Measurements from ENCODE around the gene KDM6B. TPM values are rescaled to one million over a fixed set of nuclear protein-coding genes. Genes with fewer than 3 reads are reported as not detected.

The KDM6B gene
- total and polyA plus RNA-seq, 9 donors, result 9.1 to 80.8 (median 53.5) TPM

DNA sequence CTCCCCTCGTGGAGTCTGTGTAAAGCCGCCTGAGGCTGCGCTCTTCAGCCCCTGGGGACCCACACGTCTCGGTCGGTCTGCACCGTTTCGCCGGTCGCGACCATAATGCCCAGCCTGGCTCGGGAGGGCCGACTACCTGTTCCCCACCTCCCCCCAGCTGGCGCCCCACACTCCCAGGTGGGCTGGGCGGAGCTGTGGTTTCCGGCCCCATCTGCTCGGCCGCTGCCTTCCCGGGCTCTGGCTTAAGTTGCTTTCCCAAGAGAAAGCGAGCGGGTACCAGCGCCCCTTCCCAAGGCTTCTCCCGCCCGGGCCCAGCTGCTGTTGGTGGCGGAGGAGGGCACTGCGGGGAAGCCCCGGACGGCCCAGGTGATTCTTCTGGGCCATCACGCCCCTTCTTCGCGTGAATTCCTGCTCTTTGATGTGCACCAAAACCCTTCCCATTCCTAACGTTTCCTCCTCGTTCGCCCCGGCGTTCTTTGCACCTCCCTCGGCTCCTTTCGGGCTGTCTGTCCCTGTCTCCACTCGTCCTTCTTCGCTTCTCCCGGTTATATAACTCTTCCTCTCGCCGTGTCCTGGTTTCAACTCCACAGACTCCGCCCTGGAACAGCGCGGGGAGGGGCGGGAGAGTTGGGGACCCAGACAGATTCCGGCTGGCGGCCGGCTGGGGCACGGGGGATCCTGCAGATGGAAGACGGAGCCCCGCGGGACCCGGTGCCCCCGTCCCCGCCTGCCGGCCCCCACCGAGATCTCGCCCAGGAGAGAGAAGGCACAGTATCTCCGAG, 2.0 kb downstream of the KDM6B start:
- intact Hi-C loops (cut with DNase I), result loop anchor here in 2 of 4 donors (2.0 to 10.0 kb wide), 2 partner anchors 17 to 211 kb away; partner anchors contain the start of gene SAT2 (in 1 of the 2)
- TF ChIP-seq POLR2A (IDR thresholded peaks at IDR 0.05), result peak; percentile 6
- TF ChIP-seq, protein P1, sequence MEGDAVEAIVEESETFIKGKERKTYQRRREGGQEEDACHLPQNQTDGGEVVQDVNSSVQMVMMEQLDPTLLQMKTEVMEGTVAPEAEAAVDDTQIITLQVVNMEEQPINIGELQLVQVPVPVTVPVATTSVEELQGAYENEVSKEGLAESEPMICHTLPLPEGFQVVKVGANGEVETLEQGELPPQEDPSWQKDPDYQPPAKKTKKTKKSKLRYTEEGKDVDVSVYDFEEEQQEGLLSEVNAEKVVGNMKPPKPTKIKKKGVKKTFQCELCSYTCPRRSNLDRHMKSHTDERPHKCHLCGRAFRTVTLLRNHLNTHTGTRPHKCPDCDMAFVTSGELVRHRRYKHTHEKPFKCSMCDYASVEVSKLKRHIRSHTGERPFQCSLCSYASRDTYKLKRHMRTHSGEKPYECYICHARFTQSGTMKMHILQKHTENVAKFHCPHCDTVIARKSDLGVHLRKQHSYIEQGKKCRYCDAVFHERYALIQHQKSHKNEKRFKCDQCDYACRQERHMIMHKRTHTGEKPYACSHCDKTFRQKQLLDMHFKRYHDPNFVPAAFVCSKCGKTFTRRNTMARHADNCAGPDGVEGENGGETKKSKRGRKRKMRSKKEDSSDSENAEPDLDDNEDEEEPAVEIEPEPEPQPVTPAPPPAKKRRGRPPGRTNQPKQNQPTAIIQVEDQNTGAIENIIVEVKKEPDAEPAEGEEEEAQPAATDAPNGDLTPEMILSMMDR (IDR thresholded peaks at IDR 0.05), result peak in 2 of 3 donors; percentile 21 to 31
- TF ChIP-seq EP300 (IDR thresholded peaks at IDR 0.05), result no peak
- peaks cover 16% of the 10 kb centered on the region for H3K4me1 ChIP-seq (ENCODE audit: insufficient read depth)
- 0 to 1% (median 0%) methylated on average over 48 to 61 of the region's 61 CpGs for WGBS, 3 donors
- peak overlapping the region; percentile 95 for H3K4me3 ChIP-seq
- no peaks in the 10 kb centered on the region for H3K27me3 ChIP-seq
- H3K27ac ChIP-seq, result peak overlapping the region; percentile 97 to 99
- H3K36me3 ChIP-seq, result no peaks in the 10 kb centered on the region
- peak; percentile 92 to 95 (median 93) for DNase-seq
- H3K9me3 ChIP-seq, result no peaks in the 10 kb centered on the region

DNA sequence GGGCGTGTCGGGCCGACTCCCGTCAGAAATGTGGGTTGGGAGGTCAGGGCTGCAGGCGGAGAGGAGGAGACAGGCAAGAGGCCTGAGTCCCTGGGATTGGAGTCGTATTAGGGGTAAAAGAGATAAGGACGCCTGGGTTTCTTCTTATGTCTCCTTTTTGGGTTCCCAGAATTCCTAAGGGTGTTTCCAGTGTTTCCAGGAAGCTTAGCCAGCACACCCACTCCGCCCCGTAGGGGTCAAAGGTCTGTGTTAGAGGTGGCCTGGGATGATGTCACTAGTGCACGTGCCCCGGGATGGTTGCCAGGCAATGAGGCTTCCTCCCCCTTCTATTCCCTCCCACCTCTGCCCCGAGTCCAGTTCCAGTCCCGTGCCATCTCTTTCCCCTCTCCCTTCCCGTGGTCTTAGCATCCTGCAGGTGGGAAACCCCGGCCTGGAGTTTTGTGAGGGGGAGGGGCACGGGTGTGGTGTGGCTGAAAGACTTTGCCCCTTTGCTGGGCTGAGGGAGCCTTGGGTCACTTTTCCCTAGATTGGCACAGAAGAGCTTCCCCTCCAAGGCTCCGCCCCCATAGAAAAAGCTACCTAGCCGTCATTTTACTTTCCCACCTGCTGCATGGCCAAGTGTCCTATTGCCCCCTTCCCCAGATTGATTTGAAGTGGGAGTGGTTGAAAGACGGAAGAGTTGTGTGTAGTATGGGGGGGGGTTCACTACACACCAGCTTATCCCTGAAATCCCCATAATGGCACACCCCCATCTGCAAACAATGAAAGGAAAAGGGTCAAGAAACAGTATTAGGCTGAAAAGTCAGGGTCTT, 2.8 kb downstream of the KDM6B start:
- WGBS, 3 donors, result 1 to 2% (median 1%) methylated on average over 19 of the region's 19 CpGs
- peak; percentile 98 to 99 (median 99) for DNase-seq
- Histone ChIP-seq H3K27me3 (no peaks in the 10 kb centered on the region), H3K9me3 (no peaks in the 10 kb centered on the region), H3K4me1 (ENCODE audit: insufficient read depth) (peaks cover 18% of the 10 kb centered on the region), H3K27ac (peak overlapping the region; percentile 97 to 99), H3K36me3 (no peaks in the 10 kb centered on the region), H3K4me3 (peak overlapping the region; percentile 95)
- intact Hi-C loops (cut with DNase I), result loop anchor here in 1 of 4 donors (10.0 kb wide), 1 partner anchor 212 kb away; the partner anchor contains the start of gene SAT2
- TF ChIP-seq POLR2A (IDR thresholded peaks at IDR 0.05) (peak; percentile 69), EP300 (IDR thresholded peaks at IDR 0.05) (peak; percentile 98)
- TF ChIP-seq, protein P1 (IDR thresholded peaks at IDR 0.05), result peak in 1 of 3 donors; percentile 23

DNA sequence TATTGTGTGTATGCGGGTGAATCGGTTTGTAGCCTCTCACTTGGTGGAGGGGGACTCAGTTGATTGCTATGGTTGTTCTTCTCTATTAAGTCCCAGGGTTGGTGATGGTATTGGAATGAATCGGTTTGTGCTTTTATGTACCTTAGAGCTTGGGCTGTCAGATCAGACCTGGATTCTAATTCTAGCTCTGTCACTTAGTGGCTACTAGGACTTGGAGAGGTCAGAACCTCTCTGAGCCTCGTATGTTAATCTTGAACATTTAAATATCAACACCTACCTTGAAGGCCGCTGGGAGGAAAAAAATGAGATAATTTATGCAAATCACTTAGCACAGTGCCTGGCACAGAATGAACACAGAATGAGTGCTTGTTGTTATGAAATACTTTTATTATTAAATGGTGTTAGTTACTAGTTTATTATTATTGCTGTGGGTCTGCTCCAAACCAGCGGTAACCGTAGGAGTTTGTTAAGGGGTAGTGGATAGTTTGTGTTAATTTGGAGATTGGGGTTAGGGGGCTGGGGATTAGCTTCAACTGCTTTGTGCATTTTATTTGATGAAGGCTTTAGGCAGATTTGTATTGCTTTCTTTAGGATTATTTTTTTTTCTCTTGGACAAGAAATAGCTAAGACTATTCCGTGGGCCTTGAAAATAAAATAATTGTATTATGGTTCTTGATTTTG, 3.5 kb downstream of the KDM6B start:
- intact Hi-C loops (cut with DNase I), result loop anchor here in 1 of 4 donors (10.0 kb wide), 1 partner anchor 213 kb away; the partner anchor contains the start of gene SAT2
- H3K36me3 ChIP-seq, result no peaks in the 10 kb centered on the region
- DNase-seq, result no peak
- H3K4me1 ChIP-seq (ENCODE audit: insufficient read depth), result peaks cover 18% of the 10 kb centered on the region
- TF ChIP-seq EP300 (IDR thresholded peaks at IDR 0.05) (no peak), POLR2A (IDR thresholded peaks at IDR 0.05) (no peak)
- TF ChIP-seq, protein P1 (IDR thresholded peaks at IDR 0.05), result no peak
- 3 to 9% (median 5%) methylated on average over 8 of the region's 8 CpGs for WGBS, 3 donors
- no peaks in the 10 kb centered on the region for H3K27me3 ChIP-seq
- H3K9me3 ChIP-seq, result no peaks in the 10 kb centered on the region
- H3K4me3 ChIP-seq, result peak overlapping the region; percentile 95
- H3K27ac ChIP-seq, result peak overlapping the region; percentile 64 to 99
